Measurements from ENCODE around the gene OSBPL7.

DNA sequence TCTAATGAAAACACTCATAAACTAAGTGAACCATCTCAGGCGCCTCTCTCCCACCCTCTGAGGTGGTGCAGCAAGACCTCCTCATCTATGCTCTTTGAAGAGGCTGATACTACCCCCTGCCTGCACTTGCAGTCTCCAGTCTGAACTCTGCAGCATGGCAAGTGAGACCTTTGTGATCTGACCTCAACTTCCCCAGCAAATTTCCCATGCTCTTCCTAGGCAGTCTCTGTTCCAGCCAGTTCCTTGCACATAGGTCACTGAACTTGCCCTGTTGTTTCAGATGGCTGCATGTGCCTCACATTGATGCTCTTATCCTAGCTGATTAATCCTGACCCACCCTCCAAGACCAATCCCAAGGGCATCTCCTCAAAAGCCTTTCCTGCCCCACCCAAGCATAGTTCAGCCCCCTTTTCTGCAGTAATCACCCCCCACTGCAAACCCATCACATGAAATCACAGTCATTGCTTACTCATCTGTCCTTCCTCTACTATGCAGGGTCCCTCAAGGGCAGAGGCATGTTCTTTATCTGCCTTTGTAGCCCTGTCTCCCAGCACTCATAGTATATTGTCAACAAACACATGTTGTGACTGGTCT is 46.5 kb downstream of the OSBPL7 start:
- no peak for TF ChIP-seq EZH2phosphoT487 (IDR thresholded peaks at IDR 0.05; ENCODE audit: borderline replicate concordance, low read length)
- TF ChIP-seq, protein P1, sequence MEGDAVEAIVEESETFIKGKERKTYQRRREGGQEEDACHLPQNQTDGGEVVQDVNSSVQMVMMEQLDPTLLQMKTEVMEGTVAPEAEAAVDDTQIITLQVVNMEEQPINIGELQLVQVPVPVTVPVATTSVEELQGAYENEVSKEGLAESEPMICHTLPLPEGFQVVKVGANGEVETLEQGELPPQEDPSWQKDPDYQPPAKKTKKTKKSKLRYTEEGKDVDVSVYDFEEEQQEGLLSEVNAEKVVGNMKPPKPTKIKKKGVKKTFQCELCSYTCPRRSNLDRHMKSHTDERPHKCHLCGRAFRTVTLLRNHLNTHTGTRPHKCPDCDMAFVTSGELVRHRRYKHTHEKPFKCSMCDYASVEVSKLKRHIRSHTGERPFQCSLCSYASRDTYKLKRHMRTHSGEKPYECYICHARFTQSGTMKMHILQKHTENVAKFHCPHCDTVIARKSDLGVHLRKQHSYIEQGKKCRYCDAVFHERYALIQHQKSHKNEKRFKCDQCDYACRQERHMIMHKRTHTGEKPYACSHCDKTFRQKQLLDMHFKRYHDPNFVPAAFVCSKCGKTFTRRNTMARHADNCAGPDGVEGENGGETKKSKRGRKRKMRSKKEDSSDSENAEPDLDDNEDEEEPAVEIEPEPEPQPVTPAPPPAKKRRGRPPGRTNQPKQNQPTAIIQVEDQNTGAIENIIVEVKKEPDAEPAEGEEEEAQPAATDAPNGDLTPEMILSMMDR (IDR thresholded peaks at IDR 0.05; ENCODE audit: low read depth, low read length, poor library complexity, severe bottlenecking) = no peak

All from DOHH2 (cell line).